ENCODE data around the gene TLR8.

The TLR8 gene

DNA sequence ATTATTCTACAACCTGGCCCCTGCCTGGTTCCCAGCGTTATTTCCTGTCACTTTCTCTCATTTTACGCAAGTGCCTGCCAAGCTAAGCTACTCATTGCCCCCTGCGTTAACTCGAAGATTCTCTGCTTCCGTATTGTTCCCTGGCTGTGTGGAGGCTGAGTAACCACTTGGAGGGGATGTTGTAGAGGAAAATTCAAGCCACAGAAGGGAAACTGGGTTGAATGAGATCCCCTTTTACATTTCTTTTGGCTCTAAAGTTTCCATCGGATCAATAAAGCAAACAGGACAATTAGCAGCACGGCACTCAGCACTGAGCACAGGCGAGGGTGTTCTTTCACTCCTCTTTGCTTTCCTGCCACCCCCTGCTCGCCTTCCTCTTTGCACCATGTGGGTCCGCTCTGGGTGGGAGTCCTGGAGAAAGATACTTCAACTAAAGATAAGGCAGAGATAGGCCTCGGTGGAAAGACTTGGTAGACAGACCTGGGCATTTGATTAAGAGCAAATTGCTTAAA, 64.3 kb downstream of the TLR8 start:
- H3K27ac ChIP-seq, result no peak overlapping the region; the same call in 1 of the 2 replicates
- TF ChIP-seq, protein P1, sequence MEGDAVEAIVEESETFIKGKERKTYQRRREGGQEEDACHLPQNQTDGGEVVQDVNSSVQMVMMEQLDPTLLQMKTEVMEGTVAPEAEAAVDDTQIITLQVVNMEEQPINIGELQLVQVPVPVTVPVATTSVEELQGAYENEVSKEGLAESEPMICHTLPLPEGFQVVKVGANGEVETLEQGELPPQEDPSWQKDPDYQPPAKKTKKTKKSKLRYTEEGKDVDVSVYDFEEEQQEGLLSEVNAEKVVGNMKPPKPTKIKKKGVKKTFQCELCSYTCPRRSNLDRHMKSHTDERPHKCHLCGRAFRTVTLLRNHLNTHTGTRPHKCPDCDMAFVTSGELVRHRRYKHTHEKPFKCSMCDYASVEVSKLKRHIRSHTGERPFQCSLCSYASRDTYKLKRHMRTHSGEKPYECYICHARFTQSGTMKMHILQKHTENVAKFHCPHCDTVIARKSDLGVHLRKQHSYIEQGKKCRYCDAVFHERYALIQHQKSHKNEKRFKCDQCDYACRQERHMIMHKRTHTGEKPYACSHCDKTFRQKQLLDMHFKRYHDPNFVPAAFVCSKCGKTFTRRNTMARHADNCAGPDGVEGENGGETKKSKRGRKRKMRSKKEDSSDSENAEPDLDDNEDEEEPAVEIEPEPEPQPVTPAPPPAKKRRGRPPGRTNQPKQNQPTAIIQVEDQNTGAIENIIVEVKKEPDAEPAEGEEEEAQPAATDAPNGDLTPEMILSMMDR (conservative IDR thresholded peaks at IDR 0.05), result peak; percentile 64

DNA sequence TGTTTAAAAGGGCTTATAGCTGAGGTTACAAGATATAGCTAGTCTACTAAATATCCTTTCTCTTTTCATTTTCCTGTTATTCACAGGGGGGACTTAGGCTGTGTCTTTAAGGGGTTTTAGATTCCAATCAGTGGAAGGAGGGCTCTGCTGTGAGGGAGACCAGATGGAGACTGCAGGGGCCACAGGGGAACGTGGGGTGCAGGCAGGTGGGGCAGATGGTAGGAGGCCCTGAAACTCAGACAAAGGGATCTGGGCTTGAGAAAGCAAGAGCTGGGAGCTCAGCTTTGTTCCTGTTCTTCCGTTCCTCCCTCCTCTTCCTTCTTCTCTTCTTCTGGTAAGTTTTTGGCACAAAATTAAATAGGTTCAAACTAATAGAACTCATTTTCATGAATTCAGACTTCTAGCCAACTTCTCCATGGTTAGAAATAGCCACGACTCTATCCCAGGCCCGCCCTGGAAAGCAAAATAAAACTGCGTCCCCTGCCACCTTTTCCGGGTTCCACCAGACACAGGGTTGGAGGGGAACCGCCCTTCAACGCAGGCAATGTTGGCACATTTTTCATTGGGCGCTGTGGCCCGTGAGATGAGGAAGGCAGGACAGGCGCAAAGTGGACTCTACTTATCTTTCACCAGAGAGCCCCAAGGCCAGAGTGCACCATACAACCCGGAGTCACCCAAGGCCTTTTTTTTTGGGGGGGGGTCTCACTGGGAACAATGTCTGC, 65.0 kb downstream of the TLR8 start:
- H3K27ac ChIP-seq, result no peak overlapping the region; the same call in 1 of the 2 replicates
- TF ChIP-seq, protein P1 (conservative IDR thresholded peaks at IDR 0.05), result no peak

DNA sequence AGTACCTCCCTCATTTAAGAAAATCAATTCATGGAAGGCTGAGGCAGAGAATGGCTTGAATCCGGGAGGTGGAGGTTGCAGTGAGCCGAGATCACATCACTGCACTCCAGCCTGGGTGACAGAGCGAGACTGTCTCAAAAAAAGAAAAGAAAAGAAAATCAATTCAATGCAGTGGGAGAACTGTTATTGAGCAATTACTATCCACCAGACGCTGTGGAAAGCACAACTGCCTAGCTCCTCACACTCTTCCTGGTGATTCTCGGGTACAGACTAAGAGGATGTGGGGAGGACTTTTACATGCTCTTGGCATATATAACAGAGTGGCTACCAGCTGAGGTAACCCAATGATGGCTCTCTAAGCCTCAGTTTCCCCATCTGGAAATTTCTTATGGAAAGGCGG, 65.8 kb downstream of the TLR8 start:
- TF ChIP-seq, protein P1 (conservative IDR thresholded peaks at IDR 0.05), result no peak
- H3K27ac ChIP-seq, result no peak overlapping the region
